Suprapubic skin (tissue), 4 donors: ENCODE results near the gene LYRM4. TPM values are rescaled to one million over a fixed set of nuclear protein-coding genes. Genes with fewer than 3 reads are reported as not detected.

Experiments
- DNase-seq, 2 donors: peaks; one replicate each; pipeline ENCODE4 v3.0.0-alpha.2; 2019; ENCODE audit warnings: low spot score in 2 of 2
- H3K27ac ChIP-seq: fragments of 200-600 bp; sonication (generic); one replicate; pipeline ENCODE4 v1.5.1; 2019
- H3K27me3 ChIP-seq: fragments of 200-600 bp; sonication (generic); one replicate; pipeline ENCODE4 v1.5.1; 2019
- H3K36me3 ChIP-seq: fragments of 200-600 bp; sonication (generic); one replicate; pipeline ENCODE4 v1.5.1; 2019
- H3K4me1 ChIP-seq: fragments of 200-600 bp; sonication (generic); one replicate; pipeline ENCODE4 v1.5.1; 2019
- H3K4me3 ChIP-seq: fragments of 200-600 bp; sonication (generic); one replicate; pipeline ENCODE4 v1.5.1; 2019; ENCODE audit warnings: mild to moderate bottlenecking
- H3K9me3 ChIP-seq: fragments of 200-600 bp; sonication (generic); one replicate; pipeline ENCODE4 v1.5.1; 2019
- EP300 ChIP-seq: sonication (generic); formaldehyde crosslinking; IDR thresholded peaks from one replicate; pipeline ENCODE4 v1.6.1; 2017; ENCODE audit warnings: antibody characterized with exemption
- POLR2A ChIP-seq, 2 donors: fragments of 450-650 bp; IDR thresholded peaks; one replicate each; pipeline ENCODE4 v1.6.1; 2017; ENCODE audit warnings: antibody characterized with exemption in 2 of 2, mild to moderate bottlenecking in 2 of 2, moderate library complexity in 2 of 2
- POLR2AphosphoS5 ChIP-seq, 3 donors: sonication (generic); formaldehyde crosslinking; IDR thresholded peaks; one replicate each; pipeline ENCODE4 v1.6.1; 2017; ENCODE audit warnings: antibody characterized with exemption in 3 of 3
- WGBS: methylation state at CpG from one replicate; pipeline ENCODE4 v1.1.5; 2018; 5-methylcytosine and 5-hydroxymethylcytosine counted together
- total RNA-seq, 4 donors: library from RNA; depleted of rRNA; stranded (reverse); fragments of >200 nt; gene quantifications; one replicate each; pipeline ENCODE4 v1.1.0, GENCODE V29; 2016
- TF ChIP-seq, protein P1 (sequence below), 2 donors: fragments of 200-600 bp in 1 of 2; fragments of 450-650 bp in 1 of 2; sonication (generic) in 1 of 2; IDR thresholded peaks; one replicate each; pipeline ENCODE4 v1.5.1; 2016 to 2019; ENCODE audit warnings: antibody characterized with exemption in 2 of 2, mild to moderate bottlenecking in 1 of 2, moderate library complexity in 1 of 2

The LYRM4 gene
- total RNA-seq, 4 donors from 2014 or later = 16.1 to 37.5 (median 19.6) TPM

GRCh38 chr6:5163247-5163646 is 97.5 kb downstream of the LYRM4 start:
- Histone ChIP-seq H3K9me3 (no peaks in the 10 kb centered on the region), H3K27me3 (no peaks in the 10 kb centered on the region), H3K36me3 (no peaks in the 10 kb centered on the region), H3K27ac (no peak overlapping the region), H3K4me1 (no peaks in the 10 kb centered on the region), H3K4me3 (no peak overlapping the region)
- 59% methylated on average over 6 of the region's 6 CpGs for WGBS
- DNase-seq = no peak
- no peak for TF ChIP-seq EP300
- TF ChIP-seq, protein P1, sequence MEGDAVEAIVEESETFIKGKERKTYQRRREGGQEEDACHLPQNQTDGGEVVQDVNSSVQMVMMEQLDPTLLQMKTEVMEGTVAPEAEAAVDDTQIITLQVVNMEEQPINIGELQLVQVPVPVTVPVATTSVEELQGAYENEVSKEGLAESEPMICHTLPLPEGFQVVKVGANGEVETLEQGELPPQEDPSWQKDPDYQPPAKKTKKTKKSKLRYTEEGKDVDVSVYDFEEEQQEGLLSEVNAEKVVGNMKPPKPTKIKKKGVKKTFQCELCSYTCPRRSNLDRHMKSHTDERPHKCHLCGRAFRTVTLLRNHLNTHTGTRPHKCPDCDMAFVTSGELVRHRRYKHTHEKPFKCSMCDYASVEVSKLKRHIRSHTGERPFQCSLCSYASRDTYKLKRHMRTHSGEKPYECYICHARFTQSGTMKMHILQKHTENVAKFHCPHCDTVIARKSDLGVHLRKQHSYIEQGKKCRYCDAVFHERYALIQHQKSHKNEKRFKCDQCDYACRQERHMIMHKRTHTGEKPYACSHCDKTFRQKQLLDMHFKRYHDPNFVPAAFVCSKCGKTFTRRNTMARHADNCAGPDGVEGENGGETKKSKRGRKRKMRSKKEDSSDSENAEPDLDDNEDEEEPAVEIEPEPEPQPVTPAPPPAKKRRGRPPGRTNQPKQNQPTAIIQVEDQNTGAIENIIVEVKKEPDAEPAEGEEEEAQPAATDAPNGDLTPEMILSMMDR (IDR thresholded peaks at IDR 0.05) = no peak

DNA sequence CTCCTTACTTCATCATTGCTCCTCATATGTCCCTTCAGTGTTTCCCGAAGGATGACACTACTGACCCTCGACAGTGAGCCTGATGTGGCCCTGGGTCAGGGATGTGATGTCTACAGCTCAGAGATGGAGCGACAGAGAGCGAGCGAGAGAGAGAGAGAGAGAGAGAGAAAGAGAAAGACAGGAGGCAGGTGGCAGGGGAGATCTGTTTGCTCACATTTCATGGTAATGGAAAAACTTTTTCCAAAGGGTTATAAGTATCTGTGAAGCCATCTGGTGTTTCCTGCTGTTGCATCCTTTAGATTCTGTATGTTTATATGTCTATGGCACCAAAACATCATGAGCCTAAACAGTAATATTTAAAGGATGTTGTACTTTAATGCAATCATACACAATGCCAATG is 98.4 kb downstream of the LYRM4 start:
- 85% methylated on average over 5 of the region's 5 CpGs for WGBS
- Histone ChIP-seq H3K9me3 (no peaks in the 10 kb centered on the region), H3K4me1 (no peaks in the 10 kb centered on the region), H3K27me3 (no peaks in the 10 kb centered on the region), H3K4me3 (no peak overlapping the region), H3K27ac (no peak overlapping the region), H3K36me3 (no peaks in the 10 kb centered on the region)
- TF ChIP-seq, protein P1 (IDR thresholded peaks at IDR 0.05) = no peak
- TF ChIP-seq EP300 (no peak), POLR2AphosphoS5 (IDR thresholded peaks at IDR 0.05) (no peak), POLR2A (IDR thresholded peaks at IDR 0.05) (no peak)
- no peak for DNase-seq

- Histone ChIP-seq H3K4me3 (no peak overlapping the region), H3K36me3 (no peaks in the 10 kb centered on the region), H3K9me3 (no peaks in the 10 kb centered on the region), H3K4me1 (no peaks in the 10 kb centered on the region), H3K27me3 (no peaks in the 10 kb centered on the region), H3K27ac (no peak overlapping the region)
- TF ChIP-seq EP300 (no peak), POLR2AphosphoS5 (IDR thresholded peaks at IDR 0.05) (no peak), POLR2A (IDR thresholded peaks at IDR 0.05) (no peak)
- TF ChIP-seq, protein P1 (IDR thresholded peaks at IDR 0.05) = no peak
- WGBS = 87% methylated on average over 4 of the region's 4 CpGs
- DNase-seq = no peak
Observed at GRCh38 chr6:5160206-5160605, 100.5 kb downstream of the LYRM4 start.

DNA sequence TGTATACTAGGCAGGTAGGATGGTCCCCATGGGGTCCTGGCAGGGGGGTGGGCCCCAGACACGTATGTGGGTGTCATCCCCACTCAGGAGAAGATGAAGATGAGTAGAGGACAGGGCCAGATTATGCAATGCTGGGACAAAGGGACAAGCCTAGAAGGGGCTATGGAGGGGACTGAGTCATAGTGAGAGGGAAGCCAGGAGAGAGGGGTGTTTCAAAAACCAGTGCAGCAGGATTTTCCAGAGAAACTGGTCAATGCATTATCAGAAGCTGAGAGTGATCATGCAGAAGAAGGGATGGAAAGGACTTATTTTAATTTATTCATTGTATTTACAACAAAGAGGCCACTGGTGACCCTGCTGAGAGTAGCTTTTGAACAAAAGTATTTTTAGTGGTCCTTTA is 101.6 kb downstream of the LYRM4 start:
- no peaks in the 10 kb centered on the region for H3K27me3 ChIP-seq
- 45% methylated on average over 1 of the region's 1 CpG for WGBS
- H3K4me3 ChIP-seq = no peak overlapping the region
- DNase-seq = no peak
- no peaks in the 10 kb centered on the region for H3K36me3 ChIP-seq
- H3K4me1 ChIP-seq = no peaks in the 10 kb centered on the region
- no peaks in the 10 kb centered on the region for H3K9me3 ChIP-seq
- TF ChIP-seq POLR2A (IDR thresholded peaks at IDR 0.05) = no peak
- TF ChIP-seq, protein P1 (IDR thresholded peaks at IDR 0.05) = no peak
- H3K27ac ChIP-seq = no peak overlapping the region

DNA sequence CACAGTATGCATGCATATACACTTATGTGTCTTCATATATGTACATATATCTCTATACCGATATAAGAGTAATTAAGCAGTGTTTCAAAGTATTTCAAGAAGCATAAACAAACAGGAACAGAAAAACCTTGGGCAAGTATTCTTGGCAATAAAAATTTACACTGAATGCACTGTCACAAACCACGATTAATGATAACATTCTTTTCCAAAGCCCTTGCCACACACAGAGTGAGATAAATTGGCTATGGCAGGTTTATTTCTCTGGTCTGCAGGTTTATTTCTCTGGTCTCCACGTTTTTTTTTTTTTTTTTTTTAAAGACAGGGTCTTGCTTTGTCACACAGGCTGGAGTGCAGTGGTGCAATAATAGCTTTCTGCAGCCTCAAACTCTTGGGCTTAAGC is 102.6 kb downstream of the LYRM4 start:
- no peak overlapping the region for H3K27ac ChIP-seq
- no peaks in the 10 kb centered on the region for H3K9me3 ChIP-seq
- TF ChIP-seq POLR2AphosphoS5 (IDR thresholded peaks at IDR 0.05) = no peak
- TF ChIP-seq EP300 = no peak
- TF ChIP-seq, protein P1 (IDR thresholded peaks at IDR 0.05) = no peak
- TF ChIP-seq POLR2A (IDR thresholded peaks at IDR 0.05) = no peak
- no peaks in the 10 kb centered on the region for H3K36me3 ChIP-seq
- H3K4me1 ChIP-seq = no peaks in the 10 kb centered on the region
- DNase-seq = no peak
- no peak overlapping the region for H3K4me3 ChIP-seq
- no peaks in the 10 kb centered on the region for H3K27me3 ChIP-seq
- WGBS = 46% methylated on average over 3 of the region's 3 CpGs
